DOHH2 (cell line): ENCODE measurements around the gene CHRM5.

Experiments used
- H3F3A ChIP-seq: fragments of 200-600 bp; sonication (generic), shearing (Covaris generic); 2 replicates; pipeline ENCODE4 v1.6.0; 2016; ENCODE audit warnings: antibody characterized with exemption, mild to moderate bottlenecking; ENCODE audit not compliant: control insufficient read depth, insufficient read depth
- H3K27ac ChIP-seq: fragments of 200-600 bp; sonication (generic); 2 replicates; pipeline ENCODE4 v1.5.1; 2014; ENCODE audit warnings: low read depth, mild to moderate bottlenecking, low read length, moderate library complexity
- H3K27me3 ChIP-seq: fragments of 200-600 bp; sonication (generic); 2 replicates; pipeline ENCODE4 v1.6.1; 2014; ENCODE audit warnings: mild to moderate bottlenecking, low read length, mixed read lengths; ENCODE audit not compliant: control insufficient read depth
- H3K36me3 ChIP-seq: fragments of 200-600 bp; sonication (generic); 2 replicates; pipeline ENCODE4 v1.6.1; 2014; ENCODE audit warnings: mild to moderate bottlenecking, low read length, moderate library complexity, mixed read lengths; ENCODE audit not compliant: control insufficient read depth
- H3K4me1 ChIP-seq: fragments of 200-600 bp; sonication (generic); 2 replicates; pipeline ENCODE4 v1.6.1; 2014; ENCODE audit warnings: mild to moderate bottlenecking, low read length, mixed read lengths; ENCODE audit not compliant: control insufficient read depth
- H3K4me2 ChIP-seq: fragments of 200-600 bp; sonication (generic); 2 replicates; pipeline ENCODE4 v1.6.0; 2014; ENCODE audit warnings: mild to moderate bottlenecking, low read length, moderate library complexity
- H3K4me3 ChIP-seq: fragments of 200-600 bp; sonication (generic); 2 replicates; pipeline ENCODE4 v1.5.1; 2014; ENCODE audit warnings: mild to moderate bottlenecking, low read length, mixed read lengths
- H3K79me2 ChIP-seq: fragments of 200-600 bp; sonication (generic); 2 replicates; pipeline ENCODE4 v1.6.1; 2014; ENCODE audit warnings: mild to moderate bottlenecking, low read length, mixed read lengths; ENCODE audit not compliant: control insufficient read depth
- H3K9me2 ChIP-seq: fragments of 200-600 bp; sonication (generic); replicated peaks from 2 replicates; pipeline ENCODE4 v1.6.1; 2014; ENCODE audit warnings: mild to moderate bottlenecking, low read length, mixed read lengths; ENCODE audit not compliant: control insufficient read depth
- H3K9me3 ChIP-seq: fragments of 200-600 bp; sonication (generic); 2 replicates; pipeline ENCODE4 v1.6.1; 2014; ENCODE audit warnings: antibody characterized with exemption, low read length, mixed read lengths; ENCODE audit not compliant: control insufficient read depth, insufficient read depth
- H4K20me1 ChIP-seq: fragments of 200-600 bp; sonication (generic); 2 replicates; pipeline ENCODE4 v1.6.0; 2014; ENCODE audit warnings: low read depth, mild to moderate bottlenecking, antibody characterized with exemption, low read length, moderate library complexity; ENCODE audit not compliant: control insufficient read depth, insufficient read depth
- CTCF ChIP-seq: fragments of 200-600 bp; sonication (generic); IDR thresholded peaks from one replicate; pipeline ENCODE4 v1.5.1; 2014; ENCODE audit warnings: antibody characterized with exemption, mild to moderate bottlenecking, low read depth, low read length; ENCODE audit not compliant: poor library complexity, severe bottlenecking
- EZH2phosphoT487 ChIP-seq: fragments of 200-600 bp; sonication (generic); IDR thresholded peaks from 2 replicates; pipeline ENCODE4 v1.6.1; 2017; ENCODE audit warnings: borderline replicate concordance, mild to moderate bottlenecking, antibody characterized with exemption, low read length, moderate library complexity, mixed read lengths

CHRM5 gene

DNA sequence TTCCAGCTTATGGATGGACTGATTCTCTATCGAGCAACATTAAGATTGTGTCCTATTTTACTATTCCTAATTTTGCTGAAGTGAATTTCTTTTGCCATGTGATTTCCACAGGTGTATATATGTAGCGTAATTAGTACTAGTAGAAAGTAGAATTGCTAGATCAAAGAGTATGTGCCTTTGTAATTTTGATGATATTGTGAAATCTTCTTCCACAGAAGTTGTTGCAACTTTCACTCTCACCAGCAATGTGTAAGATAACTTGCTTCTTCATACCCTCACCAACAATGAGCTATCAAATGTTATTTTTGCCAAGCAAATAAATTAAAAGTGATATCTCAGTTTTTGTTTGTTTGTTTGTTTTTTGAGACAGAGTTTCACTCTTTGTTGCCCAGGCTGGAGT is 139.0 kb downstream of the CHRM5 start:
- Histone ChIP-seq H3K9me3 (no peaks in the 10 kb centered on the region), H3K27ac (no peak overlapping the region), H3K4me1 (peaks cover 14% of the 10 kb centered on the region), H3K4me3 (no peak overlapping the region), H3K36me3 (peaks cover 10% of the 10 kb centered on the region), H3F3A (no peaks in the 10 kb centered on the region), H3K4me2 (no peak overlapping the region), H3K27me3 (no peaks in the 10 kb centered on the region), H4K20me1 (no peaks in the 10 kb centered on the region), H3K9me2 (no peaks in the 10 kb centered on the region), H3K79me2 (peaks cover 17% of the 10 kb centered on the region)
- TF ChIP-seq CTCF (no peak), EZH2phosphoT487 (no peak)

- Histone ChIP-seq H3K4me2 (no peak overlapping the region), H3K27ac (no peak overlapping the region), H3K4me3 (no peak overlapping the region)
These were observed 141.7 kb downstream of the CHRM5 start for GRCh38 chr15:34109797-34110663.

DNA sequence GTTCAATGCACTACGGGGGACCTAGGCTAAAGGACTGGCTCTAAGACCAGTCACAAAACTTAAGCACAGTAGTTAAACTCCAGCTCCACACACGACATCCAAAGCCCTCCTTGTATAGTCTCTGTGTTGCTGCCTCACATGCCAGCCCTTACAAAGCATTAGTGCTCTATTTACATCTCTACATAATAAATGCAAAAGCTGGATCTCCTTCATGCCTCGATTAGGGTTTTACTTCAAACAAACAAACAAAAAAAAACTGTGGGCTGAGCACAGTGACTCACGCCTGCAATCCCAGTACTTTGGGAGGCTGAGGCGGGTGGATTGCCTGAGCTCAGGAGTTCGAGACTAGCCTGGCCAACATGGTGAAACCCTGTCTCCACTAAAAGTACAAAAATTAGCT is 143.2 kb downstream of the CHRM5 start:
- Histone ChIP-seq H4K20me1 (no peaks in the 10 kb centered on the region), H3K4me1 (peaks cover 6% of the 10 kb centered on the region), H3K9me3 (no peaks in the 10 kb centered on the region), H3K4me3 (no peak overlapping the region), H3K79me2 (no peaks in the 10 kb centered on the region), H3K4me2 (no peak overlapping the region), H3K27me3 (no peaks in the 10 kb centered on the region), H3K27ac (no peak overlapping the region), H3K9me2 (no peaks in the 10 kb centered on the region), H3K36me3 (no peaks in the 10 kb centered on the region), H3F3A (no peaks in the 10 kb centered on the region)
- TF ChIP-seq CTCF, result no peak
- TF ChIP-seq EZH2phosphoT487, result no peak

More at GRCh38 chr15:34109797-34110663, 141.7 kb downstream of the CHRM5 start:
- H3K27me3 ChIP-seq, result no peaks in the 10 kb centered on the region
- H3K79me2 ChIP-seq, result no peaks in the 10 kb centered on the region
- H3K4me1 ChIP-seq, result peaks cover 6% of the 10 kb centered on the region
- no peaks in the 10 kb centered on the region for H3K9me3 ChIP-seq
- H3K9me2 ChIP-seq, result no peaks in the 10 kb centered on the region
- H3K36me3 ChIP-seq, result no peaks in the 10 kb centered on the region
- H3F3A ChIP-seq, result no peaks in the 10 kb centered on the region
- H4K20me1 ChIP-seq, result no peaks in the 10 kb centered on the region
- TF ChIP-seq CTCF (peak; percentile 78), EZH2phosphoT487 (no peak)
